ENCODE data around the gene CHSY3.

CHSY3 gene

DNA sequence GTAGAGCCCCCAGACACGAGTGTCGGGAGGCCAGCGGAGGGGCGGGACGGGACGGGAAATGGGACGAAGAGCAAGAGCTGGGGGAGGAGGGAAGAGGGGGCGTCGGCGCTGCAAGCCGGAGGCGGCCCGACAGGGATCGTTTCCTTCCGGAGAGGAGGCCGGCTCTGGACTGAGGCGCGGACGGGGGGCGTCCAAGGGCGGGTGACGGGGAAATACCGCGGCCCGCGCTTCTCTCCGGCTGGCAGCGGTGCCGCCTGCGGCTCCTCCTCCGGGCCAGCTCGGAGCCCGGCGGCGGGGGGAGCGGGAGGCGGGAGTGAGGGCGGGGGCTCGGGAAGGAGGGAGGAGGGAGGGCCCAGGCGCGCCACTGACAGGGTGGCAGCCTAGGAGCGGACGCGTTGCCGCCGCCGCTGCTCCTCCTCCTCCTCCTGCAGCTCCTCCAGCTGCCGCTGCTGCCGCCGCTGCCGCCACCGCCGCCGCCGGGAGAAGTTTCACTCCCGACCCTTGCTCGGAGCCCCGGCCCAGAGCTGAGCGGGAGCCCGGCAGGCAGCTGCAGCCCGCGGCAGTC, at the start of gene CHSY3:
CHSY3 (plus strand) TSS at position 364 of the 565 bp plus-strand sequence.
- DNase-seq (ENCODE audit: low read depth, low spot score): no peak

GRCh38 chr5:129856325-129856724, 47.9 kb upstream of the CHSY3 start:
- DNase-seq (ENCODE audit: low read depth, low spot score): no peak

- no peak for DNase-seq (ENCODE audit: low read depth, low spot score)
These were observed 47.1 kb upstream of the CHSY3 start for GRCh38 chr5:129857116-129857515.

DNA sequence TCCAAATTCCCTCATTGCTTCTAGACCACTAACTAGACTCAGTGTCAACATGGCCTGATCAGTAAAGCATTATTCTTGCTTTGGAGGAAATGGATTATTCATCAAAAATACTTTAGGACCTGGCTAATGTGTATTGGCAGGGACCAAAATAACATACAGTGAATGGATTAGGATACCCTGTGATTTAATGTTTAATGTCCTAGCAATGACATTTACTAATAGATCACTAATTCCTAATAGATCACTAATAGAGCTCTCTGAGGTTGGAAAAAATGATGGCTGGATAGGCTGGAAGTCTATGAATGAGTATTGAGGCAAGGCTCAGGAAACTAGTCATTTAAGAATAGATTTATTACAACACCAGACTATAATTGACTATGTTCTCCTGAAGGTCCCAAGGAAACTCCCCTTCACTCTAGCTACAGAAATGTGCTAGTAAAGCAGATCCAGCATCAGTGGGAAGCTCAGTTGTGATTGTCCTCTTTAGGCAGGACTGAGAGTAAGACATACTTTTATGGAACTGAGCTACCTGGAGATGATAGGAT, 46.1 kb upstream of the CHSY3 start:
- DNase-seq (ENCODE audit: low read depth, low spot score): no peak

GRCh38 chr5:129884322-129884721, 19.9 kb upstream of the CHSY3 start:
- DNase-seq (ENCODE audit: low read depth, low spot score): no peak

DNA sequence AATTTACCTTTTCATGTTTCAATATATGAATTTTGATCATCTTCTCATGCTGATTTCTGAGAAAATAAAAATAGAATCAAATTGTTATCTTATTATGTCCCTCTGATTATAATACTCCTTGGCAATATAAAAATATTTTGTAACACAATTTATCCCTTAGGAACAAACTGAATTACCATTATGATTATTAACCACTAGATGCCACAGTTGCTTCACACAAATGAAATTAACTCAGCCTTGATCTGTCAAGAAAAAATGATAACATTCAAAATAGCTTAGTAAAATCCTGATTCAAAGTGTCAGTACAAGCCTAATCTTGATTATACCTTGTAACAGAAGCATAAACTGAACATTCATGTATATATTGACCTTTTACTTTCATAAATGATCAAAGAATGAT, 4.8 kb upstream of the CHSY3 start:
- DNase-seq (ENCODE audit: low read depth, low spot score): no peak

DNA sequence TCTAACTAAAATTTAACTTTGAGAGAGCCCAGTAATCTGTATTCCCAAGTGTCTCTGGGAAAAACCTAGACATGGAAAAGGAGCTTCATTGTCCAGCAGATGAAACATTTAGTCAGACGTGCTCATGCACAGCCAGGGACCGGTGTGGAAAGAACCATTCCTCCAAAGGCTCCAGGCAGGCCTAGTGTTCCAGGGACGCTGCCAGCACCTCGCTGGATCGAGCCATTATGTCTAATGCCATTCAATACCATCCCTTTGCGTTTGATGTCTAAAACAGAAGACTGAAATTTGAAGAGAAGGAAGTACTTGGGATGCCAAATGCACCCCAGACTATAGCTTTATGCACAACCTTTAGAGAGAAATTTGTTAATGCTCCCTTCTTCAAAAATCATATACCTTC, 1.4 kb upstream of the CHSY3 start:
- DNase-seq (ENCODE audit: low read depth, low spot score): no peak

GRCh38 chr5:129903466-129904101, 681 bp upstream of the CHSY3 start:
- no peak for DNase-seq (ENCODE audit: low read depth, low spot score)

GRCh38 chr5:129904667-129905472, 605 bp downstream of the CHSY3 start:
- no peak for DNase-seq (ENCODE audit: low read depth, low spot score)

- DNase-seq (ENCODE audit: low read depth, low spot score): no peak
These were observed 1.4 kb downstream of the CHSY3 start for GRCh38 chr5:129905473-129906176.

DNA sequence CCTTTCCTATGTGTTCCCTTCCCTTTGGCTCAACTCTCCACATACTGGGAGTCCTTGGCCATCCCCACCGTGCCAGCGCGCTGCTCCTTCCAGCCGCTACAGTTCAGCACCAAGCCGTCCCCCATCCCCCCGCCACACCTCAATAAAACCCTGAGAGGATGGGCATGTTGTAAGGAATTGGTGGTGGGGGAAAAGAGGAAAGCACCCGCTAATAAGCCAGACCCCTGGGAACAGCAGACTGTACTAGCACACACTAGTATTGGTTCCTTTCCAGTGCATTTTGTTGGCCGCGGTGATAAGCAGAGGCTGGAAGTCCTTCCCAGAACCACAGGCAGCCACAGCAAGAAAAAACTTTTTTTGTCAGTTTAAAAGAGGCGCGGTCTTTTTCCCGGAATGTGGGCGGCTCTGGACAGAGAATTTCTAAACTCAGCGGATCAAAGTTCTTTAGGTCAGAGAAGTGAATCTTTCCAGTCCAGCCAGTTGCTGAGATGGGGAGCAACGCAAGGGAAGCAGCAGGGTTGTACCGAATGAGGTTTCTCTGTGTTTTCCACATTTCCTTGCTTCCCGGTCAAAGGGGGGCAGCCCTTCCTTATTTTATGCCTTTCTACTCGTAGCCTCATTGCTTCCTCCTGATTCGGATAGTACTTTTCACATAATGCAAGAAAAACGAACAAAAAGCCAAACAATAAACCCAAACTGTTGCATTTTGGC, 2.1 kb downstream of the CHSY3 start:
- no peak for DNase-seq (ENCODE audit: low read depth, low spot score)

- no peak for DNase-seq (ENCODE audit: low read depth, low spot score)
These were observed 5.0 kb downstream of the CHSY3 start for GRCh38 chr5:129909225-129909624.

DNA sequence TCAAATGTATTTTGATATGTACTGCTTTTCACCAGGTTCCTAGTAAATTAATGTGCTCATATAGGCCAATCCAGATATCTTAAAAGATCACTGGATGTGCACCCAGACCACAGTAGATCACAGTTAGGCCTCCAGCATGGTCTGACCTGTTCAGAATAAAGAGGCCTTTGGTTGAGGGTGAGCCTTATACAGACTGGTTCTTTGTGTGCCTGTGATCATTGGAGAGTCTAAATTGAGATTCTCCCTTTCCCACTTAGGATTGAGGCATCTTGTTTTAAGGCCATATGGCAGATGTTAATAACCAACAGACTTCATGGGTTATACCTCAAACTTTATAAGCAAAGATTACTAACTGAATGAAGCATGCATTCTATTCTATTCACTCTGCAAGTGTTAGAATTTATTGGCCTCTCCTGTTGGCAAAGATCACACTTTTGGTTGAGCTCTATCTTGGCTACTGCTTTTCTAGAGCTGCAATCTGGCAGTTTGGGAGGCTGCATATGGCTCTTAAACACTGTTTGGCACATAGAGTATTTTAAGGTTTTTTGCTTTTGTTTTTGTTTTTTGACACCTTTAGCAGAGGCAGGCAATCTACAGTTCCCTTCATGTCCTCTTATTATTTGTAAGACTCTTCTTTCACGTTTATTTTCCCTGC, 8.5 kb downstream of the CHSY3 start:
- DNase-seq (ENCODE audit: low read depth, low spot score): no peak

DNA sequence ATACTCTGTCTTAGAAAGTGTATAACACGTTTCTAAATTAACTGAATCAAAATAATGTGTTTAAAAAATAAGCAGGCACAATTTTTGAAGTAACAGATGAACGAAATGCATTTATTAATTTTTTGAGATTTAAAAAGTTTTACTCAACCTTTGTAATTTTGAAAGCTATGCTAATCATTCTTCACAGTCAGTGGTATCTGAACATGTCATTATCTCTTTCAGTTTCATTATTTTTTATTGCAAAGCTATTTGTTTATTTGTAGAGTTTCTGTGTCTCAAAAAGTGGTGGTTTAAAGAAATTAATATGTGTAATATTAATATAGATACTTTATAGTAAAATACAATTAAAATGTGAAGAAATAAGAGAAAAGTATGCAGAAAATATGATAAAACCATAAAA, 11.2 kb downstream of the CHSY3 start:
- no peak for DNase-seq (ENCODE audit: low read depth, low spot score)

GRCh38 chr5:129917224-129917623, 13.0 kb downstream of the CHSY3 start:
- no peak for DNase-seq (ENCODE audit: low read depth, low spot score)

DNA sequence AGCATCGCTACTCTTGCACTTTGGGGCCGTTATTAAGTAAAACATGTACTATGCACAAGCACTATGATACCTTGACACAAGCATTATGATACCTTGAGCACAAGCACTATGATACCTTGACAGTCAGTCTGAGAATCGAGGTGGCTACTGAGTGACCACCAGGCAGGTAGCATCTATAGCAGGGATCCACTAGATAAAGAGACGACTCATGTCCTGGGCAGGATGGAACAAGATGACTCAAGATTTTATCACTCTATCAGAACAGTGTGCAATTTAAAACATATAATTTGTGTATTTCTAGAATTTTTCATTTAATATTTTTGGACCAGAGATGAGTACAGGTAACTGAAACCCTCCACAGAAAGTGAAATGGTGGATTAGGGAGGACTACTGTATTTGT, 16.9 kb downstream of the CHSY3 start:
- no peak for DNase-seq (ENCODE audit: low read depth, low spot score)

GRCh38 chr5:129930221-129930620, 26.0 kb downstream of the CHSY3 start:
- DNase-seq (ENCODE audit: low read depth, low spot score): no peak

- DNase-seq (ENCODE audit: low read depth, low spot score): no peak
These were observed 31.4 kb downstream of the CHSY3 start for GRCh38 chr5:129935626-129936025.

DNA sequence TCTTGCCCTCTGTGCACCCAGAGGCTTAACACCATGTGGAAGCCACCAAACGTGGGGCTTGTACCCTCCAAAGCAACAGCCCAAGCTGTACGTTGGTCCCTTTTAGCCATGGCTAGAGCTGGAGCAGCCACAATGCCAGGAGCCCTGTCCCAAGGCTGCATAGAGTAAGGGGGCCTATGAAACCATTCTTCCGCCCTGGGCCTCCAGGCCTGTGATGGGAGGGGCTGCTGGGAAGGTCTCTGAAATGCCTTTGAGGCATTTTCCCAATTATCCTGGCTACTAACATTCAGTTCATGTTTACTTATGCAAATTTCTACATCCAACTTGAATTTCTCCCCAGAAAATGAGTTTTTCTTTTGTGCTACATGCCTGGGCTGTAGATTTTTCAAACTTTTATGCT, 33.8 kb downstream of the CHSY3 start:
- no peak for DNase-seq (ENCODE audit: low read depth, low spot score)

GRCh38 chr5:129943936-129944335, 39.7 kb downstream of the CHSY3 start:
- no peak for DNase-seq (ENCODE audit: low read depth, low spot score)

DNA sequence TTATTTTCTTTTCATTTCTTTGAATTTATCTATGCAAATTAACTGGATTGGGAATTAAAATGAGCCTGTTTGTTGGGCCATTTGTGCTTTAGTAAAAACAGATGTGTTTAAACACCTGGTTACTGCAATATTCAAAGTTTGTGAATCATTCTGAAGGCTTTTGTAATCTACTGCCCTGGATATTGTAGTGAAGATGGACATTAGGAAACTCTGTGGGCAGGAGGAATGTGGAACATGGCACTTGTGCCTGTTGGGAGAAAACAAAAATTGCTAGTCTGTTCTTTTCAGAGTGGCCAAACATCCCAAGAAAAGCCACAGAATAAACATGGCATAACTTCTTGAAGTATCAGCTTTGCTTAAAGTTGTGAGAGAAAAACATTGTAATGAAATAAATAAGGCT, 40.8 kb downstream of the CHSY3 start:
- no peak for DNase-seq (ENCODE audit: low read depth, low spot score)

All from activated naive CD8-positive, alpha-beta T cell treated with anti-CD3 and anti-CD28 coated beads, Interleukin-2, amount 50 U/mL, for 16 hours (primary cell).